A549 (cell line): ENCODE data around the gene PDZD2. TPM values are rescaled to one million over a fixed set of nuclear protein-coding genes. Genes with fewer than 3 reads are reported as not detected.

Experiments used
- ATAC-seq, 2 experiments: fragments of 200-7000 bp in 1 of 2; fragments of >200 bp in 1 of 2; cut with Nextera tagmentation in 1 of 2; cut with Tn5 transposase in 1 of 2; 3 replicates each; pipeline versions ENCODE4 v1.8.0 to v1.9.1; 2018 to 2020; ENCODE audit warnings: mild to moderate bottlenecking in 1 of 2, moderate library complexity in 1 of 2
- CTCF ChIA-PET: fragments of 300-600 bp; sonication (Branson Sonifier 250); formaldehyde crosslinking; extraction: SDS; loops from one replicate; lab custom pipeline; 2021; ENCODE audit warnings: antibody characterized with exemption, inconsistent platforms; lab: Yijun Ruan, JAX
- POLR2A ChIA-PET: fragments of 350-600 bp; formaldehyde crosslinking; extraction: SDS; loops from one replicate; lab custom pipeline; 2021; ENCODE audit warnings: antibody characterized with exemption, inconsistent platforms; lab: Yijun Ruan, JAX
- DNase-seq, 2 experiments: peaks; one replicate each; pipeline versions ENCODE4 v3.0.0 to v3.0.0-alpha.2; 2011 to 2016; ENCODE audit warnings: low read depth in 1 of 2, low spot score in 1 of 2
- FAIRE-seq: peaks from 2 replicates; lab custom pipeline; 2011; peaks lifted over from hg19 to GRCh38; lab: Jason Lieb, UNC
- H3K27ac ChIP-seq, 2 experiments: fragments of >200 bp; sonication (Bioruptor Twin); formaldehyde crosslinking; 3 replicates each; pipeline ENCODE4 v1.5.1; 2016 to 2017
- H3K4me1 ChIP-seq: fragments of >200 bp; sonication (Bioruptor Twin); formaldehyde crosslinking; 3 replicates; pipeline ENCODE4 v1.6.1; 2016
- H3K4me2 ChIP-seq: fragments of >200 bp; sonication (Bioruptor Twin); formaldehyde crosslinking; 3 replicates; pipeline ENCODE4 v1.6.1; 2016
- H3K4me3 ChIP-seq: fragments of >200 bp; sonication (Bioruptor Twin); formaldehyde crosslinking; 3 replicates; pipeline ENCODE4 v1.5.1; 2016
- H3K9me3 ChIP-seq: fragments of >200 bp; sonication (Bioruptor Twin); formaldehyde crosslinking; 3 replicates; pipeline ENCODE4 v1.6.1; 2016
- ATOH8 ChIP-seq: fragments of 250-450 bp; sonication (Bioruptor Pico); IDR thresholded peaks from 2 replicates; pipeline ENCODE4 v1.5.0; 2020; ENCODE audit warnings: low read depth, mild to moderate bottlenecking, moderate library complexity
- CHD2 ChIP-seq: fragments of 150-350 bp; IDR thresholded peaks from 2 replicates; pipeline ENCODE4 v1.6.1; 2014; ENCODE audit warnings: low read length; ENCODE audit not compliant: partially characterized antibody
- EP300 ChIP-seq, 2 experiments: fragments of >200 bp; sonication (Bioruptor Twin); formaldehyde crosslinking; IDR thresholded peaks; 2 replicates in 1 of 2; 3 replicates in 1 of 2; pipeline ENCODE4 v1.6.1; 2016 to 2017
- ESRRA ChIP-seq: fragments of 150-350 bp; IDR thresholded peaks from 2 replicates; pipeline ENCODE4 v1.6.1; 2014; ENCODE audit warnings: mild to moderate bottlenecking, low read length, borderline replicate concordance
- FOSB ChIP-seq: fragments of 250-450 bp; sonication (Bioruptor Pico); IDR thresholded peaks from 2 replicates; pipeline ENCODE4 v1.5.0; 2020; ENCODE audit warnings: mild to moderate bottlenecking, moderate library complexity
- GATA3 ChIP-seq: IDR thresholded peaks from 2 replicates; pipeline ENCODE4 v1.6.1; 2012; ENCODE audit warnings: borderline replicate concordance
- HES2 ChIP-seq: fragments of >200 bp; sonication (Bioruptor Twin); formaldehyde crosslinking; IDR thresholded peaks from 2 replicates; pipeline ENCODE4 v1.6.1; 2016
- HOXA7 ChIP-seq: fragments of 250-450 bp; sonication (Bioruptor Pico); IDR thresholded peaks from 2 replicates; pipeline ENCODE4 v1.5.0; 2020; ENCODE audit warnings: mild to moderate bottlenecking, moderate library complexity
- HOXB5 ChIP-seq: fragments of 250-450 bp; sonication (Bioruptor Pico); IDR thresholded peaks from 2 replicates; pipeline ENCODE4 v1.5.0; 2020; ENCODE audit warnings: mild to moderate bottlenecking, moderate library complexity
- JUN ChIP-seq, 2 experiments: fragments of >200 bp; sonication (Bioruptor Twin); formaldehyde crosslinking; IDR thresholded peaks; 2 replicates in 1 of 2; 3 replicates in 1 of 2; pipeline ENCODE4 v1.6.1; 2016 to 2017
- KDM5A ChIP-seq: fragments of 200-600 bp; sonication (generic); IDR thresholded peaks from 2 replicates; pipeline ENCODE4 v1.6.1; 2016; ENCODE audit warnings: antibody characterized with exemption, mild to moderate bottlenecking
- MAFK ChIP-seq: fragments of 450-650 bp; IDR thresholded peaks from 2 replicates; pipeline ENCODE4 v1.6.1; 2014; ENCODE audit not compliant: partially characterized antibody
- MAX ChIP-seq: IDR thresholded peaks from 2 replicates; pipeline ENCODE4 v1.6.1; 2012
- MAZ ChIP-seq: fragments of 150-350 bp; IDR thresholded peaks from 2 replicates; pipeline ENCODE4 v1.6.1; 2014; ENCODE audit warnings: antibody characterized with exemption, low read depth, low read length, borderline replicate concordance
- NPAS2 ChIP-seq: fragments of 250-450 bp; sonication (Bioruptor Pico); IDR thresholded peaks from 2 replicates; pipeline ENCODE4 v1.8.0; 2022; ENCODE audit warnings: mild to moderate bottlenecking, moderate library complexity, borderline replicate concordance
- RFX5 ChIP-seq: fragments of 450-650 bp; IDR thresholded peaks from 2 replicates; pipeline ENCODE4 v1.7.1; 2014; ENCODE audit warnings: antibody characterized with exemption, mild to moderate bottlenecking, moderate library complexity
- RNF2 ChIP-seq: fragments of 200-600 bp; sonication (generic); IDR thresholded peaks from 2 replicates; pipeline ENCODE4 v1.6.1; 2016; ENCODE audit warnings: low read depth, mild to moderate bottlenecking, antibody characterized with exemption, moderate library complexity, borderline replicate concordance
- SREBF2 ChIP-seq: fragments of 450-650 bp; IDR thresholded peaks from 2 replicates; pipeline ENCODE4 v1.6.1; 2014; ENCODE audit warnings: mild to moderate bottlenecking, moderate library complexity
- USF2 ChIP-seq: fragments of 450-650 bp; IDR thresholded peaks from 2 replicates; pipeline ENCODE4 v1.6.1; 2014; ENCODE audit warnings: antibody characterized with exemption
- ZFP36 ChIP-seq: fragments of 450-650 bp; IDR thresholded peaks from 2 replicates; pipeline ENCODE4 v1.6.1; 2014; ENCODE audit warnings: borderline replicate concordance; ENCODE audit not compliant: partially characterized antibody
- WGBS: methylation state at CpG from one replicate; pipeline ENCODE4 v1.1.6; 2017; ENCODE audit errors: missing lambda C conversion rate; 5-methylcytosine and 5-hydroxymethylcytosine counted together
- polyA plus RNA-seq, 4 experiments: library from polyadenylated mRNA; depleted of rRNA in 3 of 4; stranded (reverse); fragments of >200 nt; fragmentation: RNase III in 1 of 4; extraction: RNeasy Plus Mini Kit Qiagen cat#74134 plus additional on column Dnase treatment in 1 of 4; gene quantifications; 2 replicates in 3 of 4; 3 replicates in 1 of 4; pipeline ENCODE4 v1.2.3, GENCODE V29; 2011 to 2017

PDZD2 gene
- polyA plus RNA-seq, 2 of the 4 experiments (the other 2 are of a cell fraction), result 0.06 to 0.09 TPM

GRCh38 chr5:32069396-32069795, 430.5 kb downstream of the PDZD2 start:
- Histone ChIP-seq H3K4me1 (peaks cover 5% of the 10 kb centered on the region; the same call in 1 of the 3 replicates), H3K4me3 (no peak overlapping the region), H3K27ac (no peak overlapping the region; a peak in 1 of 6 replicates), H3K9me3 (no peaks in the 10 kb centered on the region), H3K4me2 (no peak overlapping the region)
- WGBS, result 93% methylated on average over 3 of the region's 3 CpGs
- ATAC-seq, result no peak
- TF ChIP-seq RNF2 (no peak), GATA3 (no peak), USF2 (no peak), ATOH8 (CRISPR knock-in tag) (no peak), HES2 (no peak), MAZ (no peak), EP300 (IDR thresholded peaks at IDR 0.05) (no peak), NPAS2 (CRISPR knock-in tag) (no peak), SREBF2 (no peak), HOXA7 (no peak), MAX (no peak), ZFP36 (no peak)
- DNase-seq, result no peak
- POLR2A ChIA-PET, result no interaction called here
- no peak for FAIRE-seq
- CTCF ChIA-PET, result interaction anchor here (0.6 to 8.4 kb wide), 6 partner anchors 7 to 436 kb away, joined by 3 to 82 read pairs (median 3); no protein-coding TSS in a partner anchor

GRCh38 chr5:32071351-32071944, 432.5 kb downstream of the PDZD2 start:
- CTCF ChIA-PET, result interaction anchor here (1.2 to 14.1 kb wide), 5 partner anchors 8 to 246 kb away, joined by 3 to 241 read pairs (median 6); no protein-coding TSS in a partner anchor
- POLR2A ChIA-PET, result no interaction called here
- TF ChIP-seq MAX (no peak), HOXB5 (CRISPR knock-in tag) (no peak), KDM5A (no peak), USF2 (no peak), JUN (IDR thresholded peaks at IDR 0.05) (no peak), ESRRA (no peak), MAFK (no peak)
- no peak overlapping the region for H3K4me3 ChIP-seq
- DNase-seq, result no peak
- H3K9me3 ChIP-seq, result no peaks in the 10 kb centered on the region
- peaks cover 5% of the 10 kb centered on the region; the same call in 1 of the 3 replicates for H3K4me1 ChIP-seq
- WGBS, result 83% methylated on average over 7 of the region's 7 CpGs
- H3K27ac ChIP-seq, result no peak overlapping the region; a peak in 1 of 6 replicates
- no peak overlapping the region for H3K4me2 ChIP-seq
- no peak for FAIRE-seq
- ATAC-seq, result no peak

- DNase-seq (no peak), FAIRE-seq (no peak)
- CTCF ChIA-PET, result interaction anchor here (1.3 to 14.1 kb wide), 4 partner anchors 9 to 246 kb away, joined by 3 to 241 read pairs (median 42); no protein-coding TSS in a partner anchor
These were observed 433.1 kb downstream of the PDZD2 start for GRCh38 chr5:32072054-32072453.

More at GRCh38 chr5:32072054-32072453, 433.1 kb downstream of the PDZD2 start:
- no peak for TF ChIP-seq FOSB (CRISPR knock-in tag)
- no peak for TF ChIP-seq CHD2
- TF ChIP-seq RFX5, result no peak
- no peak overlapping the region for H3K4me3 ChIP-seq
- no peak overlapping the region for H3K4me2 ChIP-seq
- POLR2A ChIA-PET, result no interaction called here
- peaks cover 5% of the 10 kb centered on the region; the same call in 1 of the 3 replicates for H3K4me1 ChIP-seq
- H3K27ac ChIP-seq, result no peak overlapping the region; a peak in 1 of 6 replicates
- 83% methylated on average over 14 of the region's 14 CpGs for WGBS
- no peaks in the 10 kb centered on the region for H3K9me3 ChIP-seq
- ATAC-seq, result no peak
